GM12874 (cell line): ENCODE measurements around the gene BAG5.

Experiments used
- CTCF ChIP-seq: IDR thresholded peaks from 2 replicates; pipeline ENCODE4 v1.5.1; 2011; ENCODE audit warnings: low read depth, mild to moderate bottlenecking, control low read depth, low read length, moderate library complexity; ENCODE audit not compliant: insufficient read depth

BAG5 gene

GRCh38 chr14:103562429-103563225 lies at the start of gene BAG5, which contains the start of gene COA8:
Gene BAG5 (minus strand): TSS chr14:103562657. CDS start chr14:103561164, 1,493 bp downstream.
Gene COA8 (plus strand): TSS chr14:103562960. CDS start chr14:103563002, 42 bp downstream.
- no peak for TF ChIP-seq CTCF

GRCh38 chr14:103611215-103611614 lies 48.8 kb upstream of the BAG5 start:
- no peak for TF ChIP-seq CTCF

- TF ChIP-seq CTCF, result no peak
Measured at GRCh38 chr14:103607822-103608221, 45.4 kb upstream of the BAG5 start.

GRCh38 chr14:103606963-103607668 lies 44.7 kb upstream of the BAG5 start:
- TF ChIP-seq CTCF, result no peak

- no peak for TF ChIP-seq CTCF
Measured at GRCh38 chr14:103604620-103605019, 42.2 kb upstream of the BAG5 start.

- no peak for TF ChIP-seq CTCF
Measured at GRCh38 chr14:103600503-103600902, 38.0 kb upstream of the BAG5 start.

GRCh38 chr14:103597623-103598377 lies 35.3 kb upstream of the BAG5 start:
- TF ChIP-seq CTCF, result no peak
